ENCODE measurements around the gene SEMG2.

Gene SEMG2

DNA sequence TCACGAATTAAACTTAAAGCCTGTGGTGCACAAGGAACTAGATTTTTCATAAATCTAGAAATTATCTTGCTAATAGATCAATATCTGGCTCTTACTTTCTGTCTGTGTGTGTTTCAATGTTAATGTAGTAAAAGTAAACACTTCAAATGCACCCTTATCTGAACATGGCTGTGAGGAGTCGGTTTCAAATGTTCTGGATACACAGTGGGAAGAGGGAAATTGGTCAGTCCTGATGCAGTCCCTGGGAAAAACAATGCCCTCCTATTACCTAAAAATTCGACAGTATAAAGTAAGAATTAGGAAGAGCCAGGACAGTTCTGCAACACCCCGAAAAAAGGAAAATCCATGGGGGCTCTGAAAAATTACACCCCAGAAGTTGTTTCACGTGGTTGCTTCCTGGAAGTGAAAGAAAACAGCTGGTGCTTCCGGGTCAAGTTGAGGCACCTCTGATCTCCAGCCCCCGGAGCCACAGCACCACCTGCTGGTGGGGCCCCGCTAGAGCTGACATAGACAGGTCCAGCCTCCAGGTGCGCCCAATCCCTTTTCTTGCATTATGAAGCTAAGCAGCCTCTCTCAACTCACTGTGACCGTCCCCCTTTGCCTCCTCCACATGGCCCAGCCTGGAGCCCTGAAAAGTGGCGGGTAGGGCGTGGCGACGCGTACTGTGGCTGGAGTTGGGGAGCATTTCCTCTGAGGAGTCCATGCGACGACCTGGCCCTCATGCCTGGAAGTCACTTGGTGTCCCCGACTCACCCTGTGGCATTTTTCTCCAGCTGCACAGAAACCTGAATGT, 8.3 kb downstream of the SEMG2 start:
- peak in 1 of 2 donors; percentile 3 for DNase-seq

DNA sequence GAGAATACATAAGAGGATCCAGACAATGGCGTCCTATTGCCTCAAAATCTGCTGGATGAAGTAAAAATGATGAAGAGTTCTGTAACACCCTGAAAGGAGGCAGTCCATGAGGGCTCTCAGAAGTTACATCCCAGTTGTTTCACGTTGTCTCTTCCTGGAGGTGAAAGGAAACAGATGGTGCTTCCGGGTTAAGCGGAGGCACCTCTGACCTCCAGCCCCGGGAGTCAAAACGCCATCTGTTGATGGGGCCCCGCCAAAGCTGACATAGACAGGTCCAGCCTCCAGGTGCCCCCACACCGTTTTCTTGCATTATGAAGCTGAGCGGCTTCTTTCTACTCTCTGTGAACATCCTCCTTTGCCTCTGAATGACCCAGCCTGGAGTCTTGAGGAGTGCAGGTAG, 9.5 kb downstream of the SEMG2 start:
- no peak for DNase-seq

DNA sequence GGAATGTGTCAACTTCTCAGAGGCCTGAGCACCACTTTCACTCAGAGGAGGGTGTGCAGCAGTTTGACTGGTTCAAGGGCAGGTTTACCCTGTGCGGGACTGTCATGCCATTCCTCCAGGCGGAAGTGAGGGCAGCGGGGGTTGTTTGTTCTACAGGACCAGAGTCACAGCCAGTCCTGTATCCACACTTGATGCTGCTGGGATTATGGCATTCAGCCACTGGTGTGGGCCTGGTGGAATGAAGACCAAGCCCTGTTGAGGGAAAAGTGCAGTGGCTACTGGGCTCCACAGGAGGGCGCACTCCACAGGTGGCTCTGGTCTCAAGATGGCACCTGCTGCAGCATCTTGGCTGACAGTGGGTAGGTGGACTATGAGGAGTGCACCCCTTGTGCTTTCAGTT, 14.8 kb downstream of the SEMG2 start:
- DNase-seq = no peak

DNA sequence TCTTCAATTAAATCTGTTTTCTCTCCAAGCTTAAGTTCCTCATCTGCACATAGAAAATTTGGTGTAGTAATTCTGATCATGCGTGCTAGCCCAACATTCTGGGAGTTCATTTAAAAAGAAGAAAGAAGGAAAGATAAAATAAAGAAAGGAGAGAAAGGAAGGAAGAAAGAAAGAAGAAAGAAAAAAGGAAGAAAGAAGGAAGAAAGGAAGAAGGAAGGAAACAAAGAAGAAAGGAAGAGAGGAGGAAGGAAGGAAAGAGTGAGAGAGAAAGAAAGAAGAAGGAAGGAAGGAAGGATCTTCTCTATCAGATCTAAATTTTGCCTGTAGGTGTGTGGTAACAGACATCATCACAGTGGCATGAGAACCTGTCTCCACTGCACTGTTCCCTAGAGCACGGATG, 17.0 kb downstream of the SEMG2 start:
- DNase-seq = no peak

DNA sequence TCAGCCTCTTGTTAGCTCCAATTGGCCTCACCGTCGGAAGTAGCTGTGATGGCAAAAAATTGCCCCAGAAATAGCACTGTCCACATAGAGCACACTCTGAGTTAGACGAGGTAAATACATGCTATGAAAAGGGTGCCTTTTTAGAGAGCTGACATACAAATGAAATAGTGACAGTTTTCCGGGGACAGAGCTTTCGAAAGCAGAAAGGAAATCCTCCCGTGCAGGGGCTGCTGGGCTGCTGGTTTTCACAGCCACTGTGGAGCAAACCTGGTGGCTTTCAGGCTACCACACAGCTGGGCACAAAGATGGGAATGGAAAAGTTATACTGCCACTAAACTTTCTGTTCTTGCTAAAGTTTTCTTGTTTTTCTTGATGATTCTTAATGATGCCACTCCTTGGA, 24.9 kb downstream of the SEMG2 start:
- DNase-seq = no peak

DNA sequence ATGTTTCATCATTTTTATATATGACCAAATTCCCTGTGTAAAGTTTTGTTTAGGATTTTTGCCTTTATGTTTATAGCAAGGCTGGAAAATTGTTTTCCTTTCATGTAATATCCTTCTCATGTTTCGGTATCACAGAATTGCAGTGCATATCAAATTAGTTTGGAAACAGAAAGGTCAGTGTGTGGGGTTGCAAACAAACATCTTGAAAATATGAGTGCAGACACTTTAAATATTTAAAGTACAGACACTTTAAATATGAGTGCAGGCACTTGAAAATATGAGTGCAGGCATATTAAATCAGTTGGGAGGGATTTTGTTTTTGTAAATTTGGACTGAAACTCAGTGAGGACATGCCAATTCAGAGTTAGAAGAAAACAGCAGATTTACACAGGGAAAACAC, 26.7 kb downstream of the SEMG2 start:
- DNase-seq = no peak

DNA sequence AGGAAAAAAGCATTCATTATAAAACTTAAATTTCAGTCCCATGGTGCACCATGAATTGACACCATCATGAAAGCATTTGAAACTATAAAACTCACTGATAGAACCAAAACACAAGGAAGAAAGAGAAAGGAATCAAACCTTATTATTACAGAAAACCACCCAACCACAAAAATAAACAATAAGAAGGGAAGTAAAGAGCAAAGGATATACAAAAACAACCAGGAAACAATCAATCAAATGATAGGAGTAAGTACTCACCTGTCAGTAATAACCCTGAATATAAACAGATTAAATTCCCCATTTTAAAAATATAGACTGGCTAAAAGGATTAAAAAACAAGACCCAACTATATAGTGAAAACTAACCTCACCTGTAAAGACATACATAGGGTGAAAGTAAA, 27.4 kb downstream of the SEMG2 start:
- no peak for DNase-seq

DNA sequence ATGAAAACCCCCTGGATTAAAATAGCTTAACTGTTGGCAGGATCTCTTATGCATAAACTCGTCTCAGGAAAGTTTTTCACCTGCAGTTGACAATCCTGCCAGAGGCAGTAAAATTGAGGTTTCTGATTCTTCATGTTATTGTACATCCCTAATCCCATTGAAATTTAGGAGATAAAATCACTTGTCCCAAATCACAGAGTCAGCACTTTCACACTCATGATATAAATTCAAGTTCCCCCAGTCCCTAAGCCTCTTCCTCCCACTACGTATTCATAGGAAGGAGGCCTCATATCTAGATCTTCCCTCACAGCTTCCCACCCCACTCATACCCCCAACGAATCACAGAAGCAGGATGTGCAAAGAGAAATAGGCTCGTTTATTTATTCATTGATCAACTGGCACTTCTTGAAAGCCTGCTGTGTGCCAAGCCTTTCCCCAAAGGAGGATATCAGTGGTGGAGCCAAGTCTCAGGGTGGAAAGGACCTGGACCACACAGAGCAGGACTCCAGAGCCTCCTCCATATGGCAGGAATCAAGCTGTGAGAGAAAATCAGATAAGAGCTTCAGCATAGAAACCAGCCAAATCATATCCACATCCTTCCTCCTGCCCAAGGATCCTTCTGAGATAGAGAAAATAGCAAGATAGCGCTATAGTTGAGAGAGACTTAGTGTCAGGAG, 30.8 kb downstream of the SEMG2 start:
- DNase-seq = no peak

DNA sequence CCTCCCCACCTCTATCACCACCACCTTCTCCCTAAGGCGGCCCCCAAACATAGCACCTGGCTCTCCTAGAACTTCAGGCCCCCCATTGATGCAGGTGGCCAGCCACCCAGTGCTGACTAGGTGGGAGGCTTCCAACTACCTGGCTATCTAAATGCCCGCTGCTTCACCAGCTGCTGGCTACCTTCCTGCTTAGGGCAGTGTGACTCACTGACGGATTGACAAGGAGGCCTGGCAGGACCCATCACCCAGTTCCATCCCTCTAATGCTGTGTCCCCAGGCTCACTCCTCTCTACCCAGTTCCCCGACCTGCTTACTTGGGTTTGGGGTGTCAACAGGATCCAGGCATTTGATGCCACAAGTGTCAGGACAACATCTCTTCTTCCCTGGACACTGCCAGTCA, 32.1 kb downstream of the SEMG2 start:
- no peak for DNase-seq

DNA sequence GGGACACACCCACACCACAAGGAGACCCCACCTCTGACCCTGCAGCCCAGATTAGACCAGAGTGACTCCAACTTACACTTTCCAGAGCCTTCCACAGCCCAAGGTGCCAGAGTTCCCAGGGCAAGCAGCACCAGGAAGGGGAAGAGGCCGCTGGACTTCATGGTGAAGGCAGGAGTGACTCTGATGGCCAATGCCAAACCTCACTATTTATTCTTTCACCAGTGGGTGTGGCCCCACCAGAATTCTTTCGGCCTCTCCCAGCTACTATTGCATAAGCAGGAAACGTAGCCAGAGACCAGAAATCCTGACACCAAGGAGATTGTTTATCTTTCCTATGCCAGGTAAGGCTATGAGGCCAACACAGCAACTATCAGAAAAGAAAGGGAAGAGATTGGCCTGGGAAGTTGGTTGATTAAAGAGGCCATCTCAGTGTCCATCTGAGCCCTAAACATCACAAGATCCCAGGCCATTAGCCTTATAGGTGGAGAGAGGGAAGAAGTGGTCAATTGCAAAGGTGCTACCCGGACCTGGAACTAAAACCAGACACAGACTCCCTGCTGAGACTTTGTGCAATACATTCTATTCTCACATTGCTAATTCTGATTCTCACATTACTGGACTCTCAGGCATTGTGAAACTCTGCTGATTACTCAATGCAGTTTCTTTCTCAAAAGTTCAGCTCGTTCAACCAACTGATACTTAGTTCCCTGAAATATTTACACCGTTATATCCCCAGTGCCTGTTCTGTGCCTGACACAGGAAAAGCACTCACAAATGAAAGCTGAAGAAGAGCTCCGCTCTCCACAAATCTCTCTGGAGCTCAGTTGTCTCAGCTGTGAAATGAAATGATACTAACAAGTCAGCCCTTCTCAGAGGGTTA, 33.5 kb downstream of the SEMG2 start, which contains the start of gene SLPI:
SLPI (minus strand) TSS at position 182 of the 880 bp plus-strand sequence; CDS start at position 161, 21 bp downstream.
- no peak for DNase-seq

DNA sequence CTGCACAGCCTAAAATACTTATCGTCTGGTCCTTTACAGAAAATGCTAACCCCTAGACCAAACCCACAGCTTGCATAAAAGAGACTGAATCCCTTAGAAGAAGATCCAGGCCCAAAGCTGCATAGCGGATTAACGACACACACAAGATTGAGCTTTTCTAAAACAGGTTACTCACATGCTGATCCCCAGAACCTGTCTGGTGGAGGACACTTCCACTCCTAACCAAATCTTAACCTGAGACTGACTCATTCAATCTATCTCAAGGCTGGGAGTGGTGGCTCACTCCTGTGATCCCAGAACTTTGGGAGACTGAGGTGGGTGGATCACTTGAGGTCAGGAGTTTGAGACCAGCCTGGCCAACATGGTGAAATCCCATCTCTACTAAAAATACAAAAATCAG, 36.0 kb downstream of the SEMG2 start:
- no peak for DNase-seq

DNA sequence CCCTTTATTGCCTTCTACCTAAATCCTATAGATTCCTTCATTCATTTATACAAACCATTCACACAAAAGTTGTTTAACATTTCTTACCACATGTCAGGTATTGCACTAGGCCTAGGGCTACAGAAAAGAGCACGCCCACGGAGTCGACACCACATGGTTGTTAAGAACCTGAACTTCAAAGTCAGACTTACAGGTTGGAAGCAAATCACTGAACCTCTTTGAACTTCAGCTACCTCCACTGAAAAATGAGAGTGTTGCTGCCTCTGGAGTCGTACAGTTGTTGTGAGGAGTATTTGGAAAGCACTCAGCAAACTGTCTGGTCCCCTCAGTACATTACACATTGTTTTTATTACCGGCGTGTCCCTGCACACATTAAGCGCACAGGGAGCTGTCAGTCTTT, 36.5 kb downstream of the SEMG2 start:
- no peak for DNase-seq

DNA sequence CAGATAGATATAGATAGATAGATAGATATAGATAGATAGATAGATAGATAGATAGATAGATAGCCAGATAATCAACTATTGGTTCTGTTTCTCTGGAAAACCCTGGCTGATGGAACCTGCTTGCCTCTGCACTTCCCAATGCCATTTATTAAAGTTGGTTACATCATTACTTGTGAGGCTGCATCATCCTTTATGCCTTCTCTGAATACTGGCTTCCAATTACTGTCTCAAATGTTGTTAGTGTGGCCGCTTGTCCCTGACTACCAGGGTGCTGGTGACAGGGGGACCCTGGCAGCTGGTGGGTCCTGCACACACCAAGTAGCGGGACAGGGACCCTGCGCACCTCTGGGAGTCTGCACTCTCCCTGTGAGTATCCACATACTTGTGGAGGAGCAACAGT, 37.1 kb downstream of the SEMG2 start:
- no peak for DNase-seq

DNA sequence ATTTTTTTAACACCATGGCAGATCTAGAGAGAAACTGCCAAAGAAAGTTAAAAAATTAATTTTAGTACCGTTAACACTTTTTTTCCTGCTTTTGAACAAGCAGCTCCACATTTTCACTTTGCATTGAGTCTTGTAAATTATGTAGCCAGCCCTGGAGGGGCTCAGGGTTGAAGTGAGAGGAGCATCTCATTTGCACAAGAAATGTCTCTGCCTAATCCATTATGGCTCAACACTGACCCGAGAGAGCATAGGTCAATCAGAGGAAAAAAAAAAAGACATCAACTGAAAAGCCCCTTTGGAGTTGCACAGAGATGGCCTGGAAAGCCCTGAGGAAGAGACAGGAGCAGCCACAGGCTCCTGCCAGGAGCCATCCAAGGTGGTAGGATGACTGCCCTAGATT, 37.5 kb downstream of the SEMG2 start:
- DNase-seq = no peak

DNA sequence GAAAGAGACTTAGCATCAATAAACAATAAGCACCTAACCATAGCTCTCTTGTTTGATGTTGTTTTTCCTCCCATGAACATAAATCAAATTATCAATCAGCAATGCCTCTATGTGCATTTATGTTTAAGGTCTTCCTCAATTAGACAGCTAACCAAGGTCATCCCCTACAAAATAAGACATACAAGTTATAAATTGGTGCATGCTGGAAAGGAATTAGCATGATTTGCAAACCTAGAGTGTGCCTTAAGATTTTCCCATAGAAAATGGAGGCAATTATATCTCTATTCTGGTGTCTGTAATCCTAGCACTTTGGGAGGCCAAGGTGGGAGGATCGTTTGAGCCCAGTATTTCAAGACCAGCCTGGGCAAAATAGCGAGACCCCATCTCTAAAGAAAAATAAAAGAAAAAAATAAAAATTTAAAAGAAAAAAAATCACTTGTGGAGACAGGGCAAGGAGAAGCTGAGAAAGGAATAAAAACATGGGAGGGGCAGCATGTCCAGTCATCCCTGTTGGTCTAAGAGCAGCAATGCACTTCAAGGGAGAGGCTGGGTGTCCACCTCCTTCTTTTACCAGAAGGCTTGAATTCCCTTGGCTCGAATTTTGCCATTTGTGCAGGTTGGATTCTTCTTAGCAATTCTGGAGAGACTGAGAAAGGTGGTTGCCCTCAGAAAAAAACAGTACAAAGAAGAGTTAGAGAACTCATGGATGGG, 42.5 kb downstream of the SEMG2 start:
- DNase-seq = no peak

DNA sequence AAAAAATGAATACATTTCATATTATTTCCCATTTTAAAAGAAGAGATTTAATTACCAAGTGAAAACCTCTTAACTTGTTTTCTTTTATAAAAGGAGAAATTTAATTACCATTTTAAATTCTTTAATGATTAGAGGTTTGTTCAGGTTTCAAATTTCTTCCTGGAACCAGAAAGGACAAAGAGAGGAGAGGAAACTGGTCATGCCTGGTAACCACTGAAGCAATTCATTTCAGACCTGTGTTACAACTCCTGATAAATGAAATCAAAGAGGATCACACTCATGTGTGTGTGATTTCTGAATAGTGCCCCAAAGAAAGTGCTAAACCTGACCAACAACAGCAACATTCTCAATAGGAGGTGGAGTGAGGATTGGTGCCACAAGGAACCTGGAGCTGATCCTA, 45.8 kb downstream of the SEMG2 start:
- no peak for DNase-seq

DNA sequence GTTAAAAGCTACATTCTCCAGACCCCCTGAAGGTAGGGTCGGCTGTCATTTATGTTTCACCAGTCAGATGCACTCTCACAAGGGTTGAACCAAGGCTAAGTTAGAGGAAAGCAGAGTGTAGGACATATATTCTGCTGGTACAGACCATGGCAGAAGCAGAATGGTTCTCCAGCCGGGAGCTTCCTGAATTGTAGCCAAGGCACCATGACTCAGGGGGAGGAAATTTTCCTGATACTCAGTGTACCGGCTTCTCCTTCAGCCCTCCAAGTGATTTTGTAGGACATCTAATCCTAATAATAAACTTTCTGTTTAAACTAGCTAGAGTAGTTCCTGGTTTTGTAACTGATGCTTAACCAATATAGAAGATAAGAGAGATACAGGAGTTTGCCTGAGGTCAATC, 47.4 kb downstream of the SEMG2 start:
- DNase-seq = no peak

DNA sequence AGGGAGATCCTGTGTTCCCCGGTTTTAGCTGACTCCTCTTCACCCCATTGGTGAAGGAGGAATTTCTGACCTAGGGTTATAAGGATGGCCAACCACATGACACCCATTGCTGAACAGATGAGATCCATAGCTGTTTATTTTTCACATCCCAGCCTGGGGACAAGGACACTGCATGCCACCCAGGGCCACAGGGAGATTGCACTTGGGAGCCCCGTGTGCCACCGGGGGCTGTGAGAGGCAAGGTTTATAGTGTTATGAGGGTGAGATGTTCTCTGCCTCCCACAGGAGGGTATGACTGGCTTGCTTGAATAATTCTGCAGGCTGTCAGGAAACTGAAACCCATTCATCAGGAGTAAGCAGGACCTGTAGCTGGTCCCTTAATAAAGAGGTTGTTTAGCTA, 47.9 kb downstream of the SEMG2 start:
- DNase-seq = no peak

DNA sequence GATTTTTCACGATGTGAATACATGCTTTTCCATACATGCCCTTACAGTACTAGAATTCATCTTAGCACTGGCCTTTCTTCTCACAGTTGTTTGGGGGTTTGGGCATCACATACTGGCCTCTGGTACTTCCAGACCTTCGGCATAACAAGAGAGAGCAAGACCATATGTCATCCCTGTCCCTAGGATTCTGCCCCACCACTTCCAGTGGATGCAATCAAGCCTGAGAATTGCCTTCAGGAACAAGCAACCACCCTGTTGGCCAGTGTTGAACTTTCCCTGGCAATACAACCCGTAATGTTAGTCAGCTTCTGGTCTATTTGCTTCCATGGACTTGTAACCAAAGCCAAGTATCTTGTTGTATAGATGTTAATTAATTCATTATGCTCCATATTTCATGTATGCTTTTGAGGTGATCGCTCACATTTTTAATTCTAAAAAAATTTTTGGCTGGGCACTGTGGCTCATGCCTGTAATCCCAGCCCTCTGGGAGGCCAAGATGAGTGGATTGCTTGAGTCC, 48.6 kb downstream of the SEMG2 start:
- no peak for DNase-seq
